ENCODE data around the gene PEX16.

DNA sequence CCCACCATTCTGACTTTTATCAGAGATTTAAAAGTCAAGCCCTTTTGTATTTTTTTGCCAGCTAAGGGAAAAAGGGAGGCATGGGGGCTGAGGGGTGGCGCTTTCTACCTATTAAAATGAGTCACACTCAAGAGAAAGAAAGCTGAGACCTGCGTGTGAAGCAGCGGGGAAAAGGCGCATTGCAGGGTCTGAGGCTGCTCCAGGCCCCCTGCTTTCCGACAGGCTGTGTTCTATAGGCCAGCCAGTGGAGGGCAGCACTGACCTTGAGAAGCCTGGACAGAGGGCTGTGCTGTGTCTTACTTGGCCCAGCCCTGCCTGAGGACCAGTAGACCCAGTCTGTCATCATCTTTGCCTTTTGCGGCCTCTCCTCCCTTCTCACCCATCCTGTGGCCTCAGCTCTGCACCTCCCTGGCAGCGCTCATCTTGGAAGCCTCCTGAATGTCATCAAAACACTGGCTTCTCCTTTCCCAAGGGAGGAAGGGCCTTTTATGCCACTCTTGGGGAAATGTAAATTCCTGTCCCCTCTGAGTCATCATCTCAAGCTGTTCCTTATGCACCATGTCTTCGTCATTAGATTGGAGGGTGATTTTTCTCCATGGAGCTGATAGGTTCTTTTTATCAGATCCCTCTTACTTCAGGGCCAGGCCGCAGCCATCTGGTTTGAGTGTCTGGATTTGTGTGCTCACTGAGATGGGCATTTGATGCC is 44.9 kb downstream of the PEX16 start:
- TF ChIP-seq CTCF (IDR thresholded peaks at IDR 0.05) = peak; percentile 27 to 63 (median 42)
- TF ChIP-seq POLR2A (IDR thresholded peaks at IDR 0.05) = no peak
